GM04504 (cell line): ENCODE results near the gene PTPN12.
"Not testable (repeated sequence)": the region's sequence is repeated elsewhere in the genome, so short reads cannot be mapped to it uniquely, and the experiment has no call there.

ENCODE experiments used
- DNase-seq: peaks from one replicate; pipeline ENCODE4 v3.0.0-alpha.2; 2012; ENCODE audit warnings: low read depth

PTPN12 gene

GRCh38 chr7:77538281-77539212 lies 1.5 kb downstream of the PTPN12 start:
- DNase-seq, result peak; percentile 79

- DNase-seq, result no peak
Measured at GRCh38 chr7:77540402-77540822, 3.3 kb downstream of the PTPN12 start.

- not testable (repeated sequence) for DNase-seq
Measured at GRCh38 chr7:77540993-77541392, 3.9 kb downstream of the PTPN12 start.

GRCh38 chr7:77542409-77542808 lies 5.3 kb downstream of the PTPN12 start:
- DNase-seq, result no peak

- DNase-seq, result no peak
Measured at GRCh38 chr7:77542895-77543294, 5.8 kb downstream of the PTPN12 start.

- no peak for DNase-seq
Measured at GRCh38 chr7:77543910-77544309, 6.8 kb downstream of the PTPN12 start.

- DNase-seq, result no peak
Measured at GRCh38 chr7:77544518-77544917, 7.4 kb downstream of the PTPN12 start.

GRCh38 chr7:77548206-77548605 lies 11.1 kb downstream of the PTPN12 start:
- DNase-seq, result no peak

GRCh38 chr7:77549106-77549870 lies 12.2 kb downstream of the PTPN12 start:
- DNase-seq, result no peak

GRCh38 chr7:77550586-77550985 lies 13.5 kb downstream of the PTPN12 start:
- peak; percentile 80 for DNase-seq

GRCh38 chr7:77553123-77553522 lies 16.0 kb downstream of the PTPN12 start:
- DNase-seq, result no peak

- DNase-seq, result no peak
Measured at GRCh38 chr7:77558284-77558967, 21.3 kb downstream of the PTPN12 start.

- DNase-seq, result no peak
Measured at GRCh38 chr7:77561352-77561751, 24.3 kb downstream of the PTPN12 start.

GRCh38 chr7:77563275-77563674 lies 26.2 kb downstream of the PTPN12 start:
- DNase-seq, result no peak

- no peak for DNase-seq
Measured at GRCh38 chr7:77565917-77566316, 28.8 kb downstream of the PTPN12 start.

GRCh38 chr7:77566421-77566820 lies 29.3 kb downstream of the PTPN12 start:
- DNase-seq, result no peak

- DNase-seq, result no peak
Measured at GRCh38 chr7:77569514-77570232, 32.6 kb downstream of the PTPN12 start.

GRCh38 chr7:77570330-77571011 lies 33.4 kb downstream of the PTPN12 start:
- DNase-seq, result peak; percentile 64

GRCh38 chr7:77571801-77572200 lies 34.7 kb downstream of the PTPN12 start:
- DNase-seq, result no peak

GRCh38 chr7:77575187-77575586 lies 38.1 kb downstream of the PTPN12 start:
- no peak for DNase-seq

GRCh38 chr7:77576856-77577255 lies 39.8 kb downstream of the PTPN12 start:
- DNase-seq, result no peak
